HCT116 (cell line): ENCODE results near the gene FRMD4A. TPM values are rescaled to one million over a fixed set of nuclear protein-coding genes. Genes with fewer than 3 reads are reported as not detected.

Source experiments
- ATAC-seq: fragments of 200-7000 bp; cut with Tn5 transposase; 2 replicates; pipeline ENCODE4 v1.9.1; 2020; ENCODE audit warnings: mild to moderate bottlenecking, moderate library complexity
- BruUV-seq: library from RNA; stranded (reverse); fragments of 400-500 nt; replicated peaks from 2 replicates; lab custom pipeline; 2021; lab: Mats Ljungman, UMichigan
- CTCF ChIA-PET: fragments of 300-600 bp; sonication (Branson Sonifier 250); formaldehyde crosslinking; loops from one replicate; lab custom pipeline; 2021; ENCODE audit warnings: antibody characterized with exemption; lab: Charles Lee
- POLR2A ChIA-PET: fragments of 300-600, 350-600 bp; sonication (Branson Sonifier 250); formaldehyde crosslinking; loops from one replicate; lab custom pipeline; 2021; ENCODE audit warnings: antibody characterized with exemption; lab: Charles Lee
- RAD21 ChIA-PET, 2 experiments: fragments of 300-600 bp; sonication (Branson Sonifier 250); formaldehyde crosslinking; loops; one replicate each; lab custom pipeline; 2023; ENCODE audit warnings: low total read pairs in 2 of 2; ENCODE audit not compliant: uncharacterized antibody in 2 of 2, unreplicated experiment in 2 of 2, low non-redundant PET in 1 of 2; lab: Charles Lee
- DNase-seq: peaks from one replicate; pipeline ENCODE4 v3.0.0-alpha.2; 2010; ENCODE audit warnings: low read depth, low spot score
- H2AFZ ChIP-seq: fragments of 200-600 bp; shearing (Covaris generic), sonication (generic); 2 replicates; pipeline ENCODE4 v1.6.1; 2017; ENCODE audit warnings: low read depth, mixed run types, mixed read lengths, antibody characterized with exemption, low read length; ENCODE audit not compliant: poor library complexity, severe bottlenecking
- H3K27ac ChIP-seq: 2 replicates; pipeline ENCODE4 v1.5.1; 2012; ENCODE audit warnings: low read depth, low read length
- H3K27me3 ChIP-seq: fragments of 200-600 bp; sonication (generic); 2 replicates; pipeline ENCODE4 v1.6.1; 2016; ENCODE audit warnings: mixed run types, low read length, mixed read lengths; ENCODE audit not compliant: insufficient read depth
- H3K36me3 ChIP-seq, 2 experiments: fragments of 200-500 bp in 1 of 2; fragments of 200-600 bp in 1 of 2; sonication (Bioruptor generic) in 1 of 2; sonication (generic) in 1 of 2; 2 replicates each; pipeline versions ENCODE4 v1.5.1 to v1.6.1; 2014 to 2016; ENCODE audit warnings: low read length in 2 of 2, inconsistent platforms in 1 of 2, mixed read lengths in 1 of 2, mixed run types in 1 of 2; ENCODE audit not compliant: insufficient read depth in 2 of 2, control insufficient read depth in 1 of 2
- H3K4me1 ChIP-seq, 2 experiments: fragments of 200-600 bp in 1 of 2; sonication (generic) in 1 of 2; 2 replicates each; pipeline versions ENCODE4 v1.5.1 to v1.6.1; 2012 to 2017; ENCODE audit warnings: low read length in 2 of 2, inconsistent platforms in 1 of 2, mild to moderate bottlenecking in 1 of 2, mixed read lengths in 1 of 2, mixed run types in 1 of 2, moderate library complexity in 1 of 2; ENCODE audit not compliant: insufficient read depth in 2 of 2, control insufficient read depth in 1 of 2
- H3K4me2 ChIP-seq: fragments of 200-600 bp; sonication (generic); 2 replicates; pipeline ENCODE4 v1.6.1; 2017; ENCODE audit warnings: mixed run types, low read length, mixed read lengths
- H3K4me3 ChIP-seq, 2 experiments: fragments of 200-600 bp in 1 of 2; sonication (generic) in 1 of 2; replicated peaks in 1 of 2; 2 replicates each; pipeline ENCODE4 v1.5.1; 2011 to 2016; ENCODE audit warnings: low read length in 2 of 2, control low read depth in 1 of 2, low read depth in 1 of 2, mild to moderate bottlenecking in 1 of 2, mixed read lengths in 1 of 2, mixed run types in 1 of 2
- H3K79me2 ChIP-seq: fragments of 200-600 bp; sonication (generic); 2 replicates; pipeline ENCODE4 v1.6.1; 2017; ENCODE audit warnings: mild to moderate bottlenecking, mixed run types, low read length, moderate library complexity, mixed read lengths; ENCODE audit not compliant: insufficient read depth
- H3K9ac ChIP-seq: fragments of 200-600 bp; sonication (generic); 2 replicates; pipeline ENCODE4 v1.6.1; 2016; ENCODE audit warnings: low read length, mixed read lengths
- H3K9me2 ChIP-seq: fragments of 200-600 bp; sonication (generic), shearing (Covaris generic); 2 replicates; pipeline ENCODE4 v1.6.1; 2017; ENCODE audit warnings: mixed run types, mild to moderate bottlenecking, moderate library complexity; ENCODE audit not compliant: insufficient read depth
- H3K9me3 ChIP-seq, 2 experiments: fragments of 200-500 bp in 1 of 2; fragments of 200-600 bp in 1 of 2; sonication (Bioruptor generic) in 1 of 2; sonication (generic) in 1 of 2; 2 replicates each; pipeline ENCODE4 v1.6.1; 2014 to 2017; ENCODE audit warnings: low read length in 2 of 2, mixed read lengths in 2 of 2, inconsistent platforms in 1 of 2, low read depth in 1 of 2, mild to moderate bottlenecking in 1 of 2, mixed run types in 1 of 2, moderate library complexity in 1 of 2; ENCODE audit not compliant: control insufficient read depth in 1 of 2, insufficient read depth in 1 of 2
- H4K20me1 ChIP-seq: fragments of 200-600 bp; sonication (generic), shearing (Covaris generic); 2 replicates; pipeline ENCODE4 v1.6.1; 2017; ENCODE audit warnings: mixed run types, mild to moderate bottlenecking, moderate library complexity; ENCODE audit not compliant: insufficient read depth
- CBX3 ChIP-seq: IDR thresholded peaks from 2 replicates; pipeline ENCODE4 v1.6.1; 2012; ENCODE audit warnings: low read depth
- ELF1 ChIP-seq: IDR thresholded peaks from 2 replicates; pipeline ENCODE4 v1.6.1; 2012; ENCODE audit warnings: low read depth, borderline replicate concordance
- EZH2phosphoT487 ChIP-seq: fragments of 200-600 bp; IDR thresholded peaks from 2 replicates; pipeline ENCODE4 v1.6.1; 2018; ENCODE audit warnings: antibody characterized with exemption, borderline replicate concordance
- JUND ChIP-seq: IDR thresholded peaks from 2 replicates; pipeline ENCODE4 v1.6.1; 2012
- MAX ChIP-seq: IDR thresholded peaks from 2 replicates; pipeline ENCODE4 v1.6.1; 2012
- POLR2A ChIP-seq: IDR thresholded peaks from 2 replicates; pipeline ENCODE4 v1.7.0; 2011; ENCODE audit warnings: borderline replicate concordance; ENCODE audit not compliant: insufficient read depth, insufficient read length; ENCODE audit errors: extremely low read depth
- POLR2AphosphoS5 ChIP-seq: IDR thresholded peaks from 2 replicates; pipeline ENCODE4 v1.6.1; 2011; ENCODE audit warnings: mild to moderate bottlenecking, low read depth, low read length, moderate library complexity
- RAD21 ChIP-seq: IDR thresholded peaks from 2 replicates; pipeline ENCODE4 v1.6.1; 2012; ENCODE audit warnings: low read depth, mild to moderate bottlenecking
- SIN3A ChIP-seq: IDR thresholded peaks from 2 replicates; pipeline ENCODE4 v1.6.1; 2012; ENCODE audit warnings: low read depth
- SP1 ChIP-seq: IDR thresholded peaks from 2 replicates; pipeline ENCODE4 v1.6.1; 2012; ENCODE audit warnings: low read depth
- SRF ChIP-seq: IDR thresholded peaks from 2 replicates; pipeline ENCODE4 v1.6.1; 2012; ENCODE audit warnings: low read depth
- YY1 ChIP-seq: IDR thresholded peaks from 2 replicates; pipeline ENCODE4 v1.6.1; 2011; ENCODE audit warnings: low read length, low read depth, moderate library complexity, mild to moderate bottlenecking; ENCODE audit not compliant: insufficient replicate concordance; ENCODE audit errors: extremely low read depth
- ZNF274 ChIP-seq: fragments of 200-500 bp; sonication (Bioruptor generic); IDR thresholded peaks from 2 replicates; pipeline ENCODE4 v1.6.1; 2014; ENCODE audit warnings: mild to moderate bottlenecking, low read depth, low read length, inconsistent platforms
- intact Hi-C: fragments of 100-400 bp; cut with micrococcal nuclease; formaldehyde crosslinking; loops from 2 replicates; pipeline ENCODE4 v1.10.0; 2022
- total RNA-seq: library from RNA; stranded (reverse); gene quantifications from one replicate; pipeline ENCODE4 v1.2.1, GENCODE V29; 2021; ENCODE audit not compliant: unreplicated experiment
- TF ChIP-seq, protein P1 (sequence below): IDR thresholded peaks from 2 replicates; pipeline ENCODE4 v1.6.1; 2012
- TF ChIP-seq, protein P2 (sequence below): IDR thresholded peaks from 2 replicates; pipeline ENCODE4 v1.6.1; 2012; ENCODE audit warnings: low read depth

Gene FRMD4A
- total RNA-seq, 1 experiment from 2014 or later: 0.20 TPM

GRCh38 chr10:14016931-14017333 lies 313.8 kb downstream of the FRMD4A start:
- Histone ChIP-seq H3K27me3 (peaks cover 38% of the 10 kb centered on the region), H4K20me1 (no peaks in the 10 kb centered on the region), H3K4me2 (no peak overlapping the region), H3K4me3 (no peak overlapping the region), H2AFZ (no peak overlapping the region), H3K9me3 (no peaks in the 10 kb centered on the region), H3K4me1 (no peaks in the 10 kb centered on the region), H3K9me2 (no peaks in the 10 kb centered on the region), H3K36me3 (no peaks in the 10 kb centered on the region), H3K27ac (no peak overlapping the region), H3K79me2 (no peaks in the 10 kb centered on the region), H3K9ac (no peak overlapping the region)
- ChIA-PET POLR2A (no interaction called here), CTCF (no interaction called here), RAD21 (no interaction called here)
- DNase-seq (no peak), ATAC-seq (no peak)
- BruUV-seq: no TSS peak
- TF ChIP-seq, protein P1, sequence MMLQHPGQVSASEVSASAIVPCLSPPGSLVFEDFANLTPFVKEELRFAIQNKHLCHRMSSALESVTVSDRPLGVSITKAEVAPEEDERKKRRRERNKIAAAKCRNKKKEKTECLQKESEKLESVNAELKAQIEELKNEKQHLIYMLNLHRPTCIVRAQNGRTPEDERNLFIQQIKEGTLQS: no peak
- intact Hi-C loops: no loop called here

- H3K36me3 ChIP-seq: no peaks in the 10 kb centered on the region
- peaks cover 38% of the 10 kb centered on the region for H3K27me3 ChIP-seq
- no TSS peak for BruUV-seq
- ChIA-PET CTCF (interaction anchor here (1.0 kb wide), 1 partner anchor 16 kb away, joined by 3 read pairs; no protein-coding TSS in a partner anchor), POLR2A (no interaction called here), RAD21 (no interaction called here)
- no peak overlapping the region for H3K4me3 ChIP-seq
- H3K9me3 ChIP-seq: no peaks in the 10 kb centered on the region
- no peak overlapping the region for H3K27ac ChIP-seq
- ATAC-seq (no peak), DNase-seq (no peak)
- H4K20me1 ChIP-seq: no peaks in the 10 kb centered on the region
- H3K4me2 ChIP-seq: no peak overlapping the region
- TF ChIP-seq YY1 (no peak), EZH2phosphoT487 (no peak), RAD21 (no peak), CBX3 (no peak), SP1 (no peak), POLR2A (no peak), SRF (no peak), POLR2AphosphoS5 (no peak), MAX (no peak), ZNF274 (no peak), SIN3A (no peak), ELF1 (no peak), JUND (no peak)
- TF ChIP-seq, protein P1: no peak
- TF ChIP-seq, protein P2, sequence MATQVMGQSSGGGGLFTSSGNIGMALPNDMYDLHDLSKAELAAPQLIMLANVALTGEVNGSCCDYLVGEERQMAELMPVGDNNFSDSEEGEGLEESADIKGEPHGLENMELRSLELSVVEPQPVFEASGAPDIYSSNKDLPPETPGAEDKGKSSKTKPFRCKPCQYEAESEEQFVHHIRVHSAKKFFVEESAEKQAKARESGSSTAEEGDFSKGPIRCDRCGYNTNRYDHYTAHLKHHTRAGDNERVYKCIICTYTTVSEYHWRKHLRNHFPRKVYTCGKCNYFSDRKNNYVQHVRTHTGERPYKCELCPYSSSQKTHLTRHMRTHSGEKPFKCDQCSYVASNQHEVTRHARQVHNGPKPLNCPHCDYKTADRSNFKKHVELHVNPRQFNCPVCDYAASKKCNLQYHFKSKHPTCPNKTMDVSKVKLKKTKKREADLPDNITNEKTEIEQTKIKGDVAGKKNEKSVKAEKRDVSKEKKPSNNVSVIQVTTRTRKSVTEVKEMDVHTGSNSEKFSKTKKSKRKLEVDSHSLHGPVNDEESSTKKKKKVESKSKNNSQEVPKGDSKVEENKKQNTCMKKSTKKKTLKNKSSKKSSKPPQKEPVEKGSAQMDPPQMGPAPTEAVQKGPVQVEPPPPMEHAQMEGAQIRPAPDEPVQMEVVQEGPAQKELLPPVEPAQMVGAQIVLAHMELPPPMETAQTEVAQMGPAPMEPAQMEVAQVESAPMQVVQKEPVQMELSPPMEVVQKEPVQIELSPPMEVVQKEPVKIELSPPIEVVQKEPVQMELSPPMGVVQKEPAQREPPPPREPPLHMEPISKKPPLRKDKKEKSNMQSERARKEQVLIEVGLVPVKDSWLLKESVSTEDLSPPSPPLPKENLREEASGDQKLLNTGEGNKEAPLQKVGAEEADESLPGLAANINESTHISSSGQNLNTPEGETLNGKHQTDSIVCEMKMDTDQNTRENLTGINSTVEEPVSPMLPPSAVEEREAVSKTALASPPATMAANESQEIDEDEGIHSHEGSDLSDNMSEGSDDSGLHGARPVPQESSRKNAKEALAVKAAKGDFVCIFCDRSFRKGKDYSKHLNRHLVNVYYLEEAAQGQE: no peak
- no peaks in the 10 kb centered on the region for H3K9me2 ChIP-seq
- intact Hi-C loops: no loop called here
- H2AFZ ChIP-seq: no peak overlapping the region
- no peaks in the 10 kb centered on the region for H3K4me1 ChIP-seq
- H3K9ac ChIP-seq: no peak overlapping the region
- H3K79me2 ChIP-seq: no peaks in the 10 kb centered on the region
Observed at GRCh38 chr10:14016011-14016536, 314.6 kb downstream of the FRMD4A start.
